Uterine smooth muscle cell (primary cell): Measurements from ENCODE around the gene C12orf60. TPM values are rescaled to one million over a fixed set of nuclear protein-coding genes. Genes with fewer than 3 reads are reported as not detected.

Source experiments
- total RNA-seq: library from RNA; depleted of rRNA; stranded (reverse); fragments of >200 nt; gene quantifications from 2 replicates; pipeline ENCODE4 v1.2.3, GENCODE V29; 2014

C12orf60 gene
- 0.50 and 0.66 TPM in 2 replicates for total RNA-seq

GRCh38 chr12:14803011-14803829, at the start of gene C12orf60, which contains the start of gene WBP11:
C12orf60 (plus strand) TSS chr12:14803670; CDS start chr12:14822936, 19,266 bp downstream.
WBP11 (minus strand) TSS chr12:14803478; CDS start chr12:14801383, 2,095 bp downstream.

GRCh38 chr12:14814014-14814413, 10.5 kb downstream of the C12orf60 start, which contains the start of gene SMCO3:
SMCO3 (minus strand) TSS chr12:14814182; CDS start chr12:14806680, 7,502 bp downstream.

GRCh38 chr12:14843425-14843887, 40.0 kb downstream of the C12orf60 start, which contains the start of gene ART4:
ART4 (minus strand) TSS chr12:14843526; CDS start chr12:14843113, 413 bp downstream.

Other genes with a start within 250 kb of the C12orf60 start
- 1.4 and 1.5 TPM in 2 replicates for gene PLBD1, start 235.8 kb upstream of the C12orf60 start, total RNA-seq
- gene GUCY2C, start 107.1 kb upstream of the C12orf60 start, total RNA-seq, result not detected in 2 replicates
- gene WBP11, start 192 bp upstream of the C12orf60 start, total RNA-seq, result 5.2 and 12.4 TPM in 2 replicates
- 0.11 and 1.4 TPM in 2 replicates for gene SMCO3, start 10.5 kb downstream of the C12orf60 start, total RNA-seq
- gene ART4, start 39.9 kb downstream of the C12orf60 start, total RNA-seq, result not detected in 2 replicates
- gene MGP, start 82.2 kb downstream of the C12orf60 start, total RNA-seq, result 4.0 and 45.0 TPM in 2 replicates
- gene ERP27, start 134.9 kb downstream of the C12orf60 start, total RNA-seq, result not detected in 2 replicates
- 2.7 and 3.9 TPM in 2 replicates for gene ARHGDIB, start 157.9 kb downstream of the C12orf60 start, total RNA-seq
- not detected in 2 replicates for gene PDE6H, start 169.4 kb downstream of the C12orf60 start, total RNA-seq